HG03175 (cell line): ENCODE results near the gene TBC1D10B.
A peak's percentile ranks its signal among the peaks of the same experiment; 100 is the strongest.
"Not testable (repeated sequence)": the region's sequence is repeated elsewhere in the genome, so short reads cannot be mapped to it uniquely, and the experiment has no call there.

Experiments
- ATAC-seq: cut with Tn5 transposase; IDR thresholded peaks from one replicate; pipeline ENCODE4 v1.9.1; 2021; ENCODE audit warnings: mild to moderate bottlenecking, moderate library complexity; ENCODE audit not compliant: unreplicated experiment

Gene TBC1D10B

GRCh38 chr16:30398661-30399434 is 28.6 kb upstream of the TBC1D10B start:
- no peak for ATAC-seq

- ATAC-seq = no peak
Observed at GRCh38 chr16:30397776-30398660, 27.7 kb upstream of the TBC1D10B start.

GRCh38 chr16:30397056-30397455 is 26.8 kb upstream of the TBC1D10B start:
- no peak for ATAC-seq

GRCh38 chr16:30396627-30397026 is 26.3 kb upstream of the TBC1D10B start:
- ATAC-seq = not testable (repeated sequence)

- no peak for ATAC-seq
Observed at GRCh38 chr16:30395992-30396585, 25.8 kb upstream of the TBC1D10B start.

GRCh38 chr16:30395155-30395991 is 25.1 kb upstream of the TBC1D10B start, which contains the start of gene ZNF48:
Gene ZNF48 (plus strand): TSS chr16:30395420. CDS start chr16:30395795, 375 bp downstream.
- ATAC-seq = peak; percentile 41

- peak; percentile 10 for ATAC-seq
Observed at GRCh38 chr16:30394592-30395154, 24.4 kb upstream of the TBC1D10B start.

- ATAC-seq = no peak
Observed at GRCh38 chr16:30383521-30383920, 13.2 kb upstream of the TBC1D10B start.

- ATAC-seq = no peak
Observed at GRCh38 chr16:30382111-30382881, 12.0 kb upstream of the TBC1D10B start, which contains the start of gene SEPTIN1. Gene SEPTIN1 (minus strand): TSS chr16:30382561. CDS start chr16:30382542, 19 bp downstream.

- ATAC-seq = no peak
Observed at GRCh38 chr16:30381291-30382041, 11.2 kb upstream of the TBC1D10B start.

- no peak for ATAC-seq
Observed at GRCh38 chr16:30380803-30381208, 10.5 kb upstream of the TBC1D10B start.

- no peak for ATAC-seq
Observed at GRCh38 chr16:30380072-30380802, 9.9 kb upstream of the TBC1D10B start.

- no peak for ATAC-seq
Observed at GRCh38 chr16:30379158-30379783, 9.0 kb upstream of the TBC1D10B start.

GRCh38 chr16:30378236-30379157 is 8.2 kb upstream of the TBC1D10B start:
- ATAC-seq = peak; percentile 88

- ATAC-seq = peak; percentile 28
Observed at GRCh38 chr16:30377812-30378235, 7.5 kb upstream of the TBC1D10B start.

- ATAC-seq = no peak
Observed at GRCh38 chr16:30377050-30377811, 6.9 kb upstream of the TBC1D10B start.
